ENCODE data around the gene SV2B.

The SV2B gene

DNA sequence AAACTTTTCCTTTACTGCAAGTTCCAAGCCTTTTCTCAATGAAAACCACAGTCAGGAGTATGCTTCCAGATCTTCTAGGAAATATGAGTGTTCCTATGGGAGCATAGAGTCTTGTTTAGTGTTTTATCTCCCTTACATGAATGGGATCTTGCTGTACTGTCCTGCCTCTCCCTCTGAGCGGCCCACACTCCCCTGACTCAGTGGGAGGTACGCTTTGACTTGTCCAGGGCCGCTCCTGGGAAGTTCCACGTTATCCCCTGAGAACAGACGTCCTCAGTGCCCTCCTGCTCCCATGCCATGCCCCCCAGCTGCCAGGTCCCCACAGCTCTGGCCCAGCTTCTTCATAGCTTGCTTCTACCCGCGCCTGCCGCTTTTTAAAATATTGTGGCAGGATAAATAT, 48.8 kb upstream of the SV2B start (continued):
- TF ChIP-seq, protein P1, sequence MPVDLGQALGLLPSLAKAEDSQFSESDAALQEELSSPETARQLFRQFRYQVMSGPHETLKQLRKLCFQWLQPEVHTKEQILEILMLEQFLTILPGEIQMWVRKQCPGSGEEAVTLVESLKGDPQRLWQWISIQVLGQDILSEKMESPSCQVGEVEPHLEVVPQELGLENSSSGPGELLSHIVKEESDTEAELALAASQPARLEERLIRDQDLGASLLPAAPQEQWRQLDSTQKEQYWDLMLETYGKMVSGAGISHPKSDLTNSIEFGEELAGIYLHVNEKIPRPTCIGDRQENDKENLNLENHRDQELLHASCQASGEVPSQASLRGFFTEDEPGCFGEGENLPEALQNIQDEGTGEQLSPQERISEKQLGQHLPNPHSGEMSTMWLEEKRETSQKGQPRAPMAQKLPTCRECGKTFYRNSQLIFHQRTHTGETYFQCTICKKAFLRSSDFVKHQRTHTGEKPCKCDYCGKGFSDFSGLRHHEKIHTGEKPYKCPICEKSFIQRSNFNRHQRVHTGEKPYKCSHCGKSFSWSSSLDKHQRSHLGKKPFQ (tag by site-specific recombination; IDR thresholded peaks at IDR 0.05) = no peak
- TF ChIP-seq IKZF3 (tag by site-specific recombination; IDR thresholded peaks at IDR 0.05) = no peak
- no peak for TF ChIP-seq ZNF394 (tag by site-specific recombination; IDR thresholded peaks at IDR 0.05; ENCODE audit: borderline replicate concordance)
- TF ChIP-seq ZFHX2 (tag by site-specific recombination; conservative IDR thresholded peaks at IDR 0.05) = no peak
- TF ChIP-seq ZFP3 (tag by site-specific recombination; IDR thresholded peaks at IDR 0.05; ENCODE audit: low read depth) = no peak
- no peak for TF ChIP-seq ZNF514 (tag by site-specific recombination; IDR thresholded peaks at IDR 0.05)
- TF ChIP-seq ZNF548 (tag by site-specific recombination; IDR thresholded peaks at IDR 0.05) = no peak

DNA sequence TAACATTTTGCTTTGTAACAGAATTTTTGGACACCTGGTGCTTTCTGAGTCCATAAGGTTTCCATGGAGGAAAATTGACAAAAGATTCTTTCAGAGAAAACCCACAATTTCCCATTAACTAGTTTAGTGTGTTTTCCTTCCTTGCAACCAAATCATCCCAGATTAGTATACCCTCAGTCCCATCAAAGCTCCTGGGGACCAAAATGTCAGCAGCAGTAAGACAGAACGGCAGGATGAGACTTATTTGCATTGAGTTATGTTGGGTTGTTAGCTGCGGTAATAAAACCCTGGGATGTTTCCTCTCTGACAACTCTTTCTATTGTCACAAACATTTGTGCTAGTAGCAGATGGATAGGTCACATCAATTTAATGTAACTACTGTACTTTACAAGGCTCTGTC, 45.2 kb upstream of the SV2B start:
- no peak overlapping the region for H3K27ac ChIP-seq (ENCODE audit: extremely low read depth, low read depth, low read length)
- ChIA-PET CTCF (interaction anchor here (0.6 to 9.7 kb wide), 13 partner anchors 11 to 218 kb away, joined by 3 to 131 read pairs (median 6); no protein-coding TSS in a partner anchor), POLR2A (no interaction called here)
- H3K36me3 ChIP-seq (ENCODE audit: control insufficient read depth in 2 of 2, insufficient read depth in 1 of 2, low read length in 2 of 2) = no peaks in the 10 kb centered on the region
- no peaks in the 10 kb centered on the region for H3K4me1 ChIP-seq (ENCODE audit: control insufficient read depth, insufficient read depth, low read length)
- TF ChIP-seq, protein P2, sequence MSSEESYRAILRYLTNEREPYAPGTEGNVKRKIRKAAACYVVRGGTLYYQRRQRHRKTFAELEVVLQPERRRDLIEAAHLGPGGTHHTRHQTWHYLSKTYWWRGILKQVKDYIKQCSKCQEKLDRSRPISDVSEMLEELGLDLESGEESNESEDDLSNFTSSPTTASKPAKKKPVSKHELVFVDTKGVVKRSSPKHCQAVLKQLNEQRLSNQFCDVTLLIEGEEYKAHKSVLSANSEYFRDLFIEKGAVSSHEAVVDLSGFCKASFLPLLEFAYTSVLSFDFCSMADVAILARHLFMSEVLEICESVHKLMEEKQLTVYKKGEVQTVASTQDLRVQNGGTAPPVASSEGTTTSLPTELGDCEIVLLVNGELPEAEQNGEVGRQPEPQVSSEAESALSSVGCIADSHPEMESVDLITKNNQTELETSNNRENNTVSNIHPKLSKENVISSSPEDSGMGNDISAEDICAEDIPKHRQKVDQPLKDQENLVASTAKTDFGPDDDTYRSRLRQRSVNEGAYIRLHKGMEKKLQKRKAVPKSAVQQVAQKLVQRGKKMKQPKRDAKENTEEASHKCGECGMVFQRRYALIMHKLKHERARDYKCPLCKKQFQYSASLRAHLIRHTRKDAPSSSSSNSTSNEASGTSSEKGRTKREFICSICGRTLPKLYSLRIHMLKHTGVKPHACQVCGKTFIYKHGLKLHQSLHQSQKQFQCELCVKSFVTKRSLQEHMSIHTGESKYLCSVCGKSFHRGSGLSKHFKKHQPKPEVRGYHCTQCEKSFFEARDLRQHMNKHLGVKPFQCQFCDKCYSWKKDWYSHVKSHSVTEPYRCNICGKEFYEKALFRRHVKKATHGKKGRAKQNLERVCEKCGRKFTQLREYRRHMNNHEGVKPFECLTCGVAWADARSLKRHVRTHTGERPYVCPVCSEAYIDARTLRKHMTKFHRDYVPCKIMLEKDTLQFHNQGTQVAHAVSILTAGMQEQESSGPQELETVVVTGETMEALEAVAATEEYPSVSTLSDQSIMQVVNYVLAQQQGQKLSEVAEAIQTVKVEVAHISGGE (tag by site-specific recombination; conservative IDR thresholded peaks at IDR 0.05; ENCODE audit: low read depth) = no peak
- TF ChIP-seq ZNF843 (tag by site-specific recombination; IDR thresholded peaks at IDR 0.05) = no peak
- no peak for TF ChIP-seq ZNF16 (tag by site-specific recombination; IDR thresholded peaks at IDR 0.05; ENCODE audit: low read depth)
- no peak for TF ChIP-seq ZNF23 (tag by site-specific recombination; IDR thresholded peaks at IDR 0.05; ENCODE audit: borderline replicate concordance)
- no peaks in the 10 kb centered on the region for H3K9me3 ChIP-seq (ENCODE audit: control insufficient read depth, insufficient read depth, low read depth, low read length)
- H3K4me3 ChIP-seq (ENCODE audit: low read depth, low read length) = no peak overlapping the region

DNA sequence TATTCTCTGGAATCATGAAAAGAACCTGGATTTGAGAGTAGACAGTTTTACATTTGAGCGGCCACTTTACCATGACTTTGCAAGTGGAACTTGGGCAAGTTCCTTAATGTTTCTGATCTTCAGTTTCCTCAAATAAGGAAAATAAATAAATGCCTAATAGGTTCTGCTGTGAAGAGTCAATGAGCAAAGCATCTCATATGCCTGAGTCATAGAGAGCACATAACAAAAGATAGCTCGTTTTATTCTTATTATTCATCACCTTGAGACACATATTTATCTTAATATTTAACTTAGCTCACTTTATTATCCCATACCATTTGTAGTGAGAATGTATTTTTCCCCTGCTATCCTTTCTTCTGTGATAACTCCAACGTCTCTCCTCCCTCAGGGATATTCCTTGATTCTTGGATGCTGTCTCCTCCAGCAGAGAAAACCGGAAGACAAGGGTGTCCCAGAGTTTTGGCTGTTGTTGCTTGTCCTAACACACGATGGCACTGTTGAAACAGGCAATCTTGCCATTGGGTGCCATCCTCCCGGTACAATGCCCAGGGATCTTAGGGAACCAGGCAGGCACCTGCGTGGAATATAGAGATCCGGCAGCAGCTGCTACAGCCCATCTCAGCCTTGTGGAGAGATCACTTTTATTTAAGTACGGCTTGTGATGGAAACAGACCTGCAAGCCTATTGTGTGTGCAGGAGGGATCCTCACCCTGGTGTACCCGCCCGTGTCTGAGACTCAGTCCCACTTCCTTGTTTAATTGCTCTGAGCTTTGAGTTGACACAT, 44.3 kb upstream of the SV2B start:
- ChIA-PET CTCF (interaction anchor here (0.5 to 9.7 kb wide), 64 partner anchors 8 to 1495 kb away, joined by 3 to 131 read pairs (median 4); partner anchors contain the start of gene SV2B), POLR2A (no interaction called here)
- no peaks in the 10 kb centered on the region for H3K4me1 ChIP-seq (ENCODE audit: control insufficient read depth, insufficient read depth, low read length)
- H3K36me3 ChIP-seq (ENCODE audit: control insufficient read depth in 2 of 2, insufficient read depth in 1 of 2, low read length in 2 of 2) = no peaks in the 10 kb centered on the region
- H3K27ac ChIP-seq (ENCODE audit: extremely low read depth, low read depth, low read length) = no peak overlapping the region
- no peaks in the 10 kb centered on the region for H3K9me3 ChIP-seq (ENCODE audit: control insufficient read depth, insufficient read depth, low read depth, low read length)
- H3K4me3 ChIP-seq (ENCODE audit: low read depth, low read length) = no peak overlapping the region
- no peak for TF ChIP-seq ZNF48 (tag by site-specific recombination; IDR thresholded peaks at IDR 0.05)
- TF ChIP-seq, protein P3, sequence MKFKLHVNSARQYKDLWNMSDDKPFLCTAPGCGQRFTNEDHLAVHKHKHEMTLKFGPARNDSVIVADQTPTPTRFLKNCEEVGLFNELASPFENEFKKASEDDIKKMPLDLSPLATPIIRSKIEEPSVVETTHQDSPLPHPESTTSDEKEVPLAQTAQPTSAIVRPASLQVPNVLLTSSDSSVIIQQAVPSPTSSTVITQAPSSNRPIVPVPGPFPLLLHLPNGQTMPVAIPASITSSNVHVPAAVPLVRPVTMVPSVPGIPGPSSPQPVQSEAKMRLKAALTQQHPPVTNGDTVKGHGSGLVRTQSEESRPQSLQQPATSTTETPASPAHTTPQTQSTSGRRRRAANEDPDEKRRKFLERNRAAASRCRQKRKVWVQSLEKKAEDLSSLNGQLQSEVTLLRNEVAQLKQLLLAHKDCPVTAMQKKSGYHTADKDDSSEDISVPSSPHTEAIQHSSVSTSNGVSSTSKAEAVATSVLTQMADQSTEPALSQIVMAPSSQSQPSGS (tag by site-specific recombination; IDR thresholded peaks at IDR 0.05; ENCODE audit: low read depth) = no peak
- TF ChIP-seq ZBTB48 (tag by site-specific recombination; IDR thresholded peaks at IDR 0.05) = peak; percentile 97
- TF ChIP-seq ZIC2 (tag by site-specific recombination; IDR thresholded peaks at IDR 0.05) = no peak
- TF ChIP-seq ZSCAN30 (tag by site-specific recombination; IDR thresholded peaks at IDR 0.05) = 0 out of 2 replicates have a peak, but pooled peaks have one; percentile 24
- TF ChIP-seq, protein P4, sequence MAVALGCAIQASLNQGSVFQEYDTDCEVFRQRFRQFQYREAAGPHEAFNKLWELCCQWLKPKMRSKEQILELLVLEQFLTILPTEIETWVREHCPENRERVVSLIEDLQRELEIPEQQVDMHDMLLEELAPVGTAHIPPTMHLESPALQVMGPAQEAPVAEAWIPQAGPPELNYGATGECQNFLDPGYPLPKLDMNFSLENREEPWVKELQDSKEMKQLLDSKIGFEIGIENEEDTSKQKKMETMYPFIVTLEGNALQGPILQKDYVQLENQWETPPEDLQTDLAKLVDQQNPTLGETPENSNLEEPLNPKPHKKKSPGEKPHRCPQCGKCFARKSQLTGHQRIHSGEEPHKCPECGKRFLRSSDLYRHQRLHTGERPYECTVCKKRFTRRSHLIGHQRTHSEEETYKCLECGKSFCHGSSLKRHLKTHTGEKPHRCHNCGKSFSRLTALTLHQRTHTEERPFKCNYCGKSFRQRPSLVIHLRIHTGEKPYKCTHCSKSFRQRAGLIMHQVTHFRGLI (tag by site-specific recombination; IDR thresholded peaks at IDR 0.05) = no peak
- no peak for TF ChIP-seq ZFP69B (tag by site-specific recombination; IDR thresholded peaks at IDR 0.05)
- no peak for TF ChIP-seq ZNF777 (tag by site-specific recombination; IDR thresholded peaks at IDR 0.05; ENCODE audit: borderline replicate concordance)
- no peak for TF ChIP-seq ZNF174 (tag by site-specific recombination; IDR thresholded peaks at IDR 0.05)
- TF ChIP-seq ZNF354C (tag by site-specific recombination; IDR thresholded peaks at IDR 0.05; ENCODE audit: borderline replicate concordance, low read depth) = no peak
- TF ChIP-seq SALL2 (tag by site-specific recombination; IDR thresholded peaks at IDR 0.05; ENCODE audit: borderline replicate concordance) = no peak
- TF ChIP-seq ZNF335 (tag by site-specific recombination; conservative IDR thresholded peaks at IDR 0.05) = no peak
- TF ChIP-seq ZNF366 (tag by site-specific recombination; conservative IDR thresholded peaks at IDR 0.05) = no peak
- no peak for TF ChIP-seq ZNF747 (tag by site-specific recombination; IDR thresholded peaks at IDR 0.05)
- TF ChIP-seq PRDM1 (tag by site-specific recombination; IDR thresholded peaks at IDR 0.05) = no peak
